Endothelial cell (in vitro differentiated cells): ENCODE results near the gene BMP7. TPM values are rescaled to one million over a fixed set of nuclear protein-coding genes. Genes with fewer than 3 reads are reported as not detected.

ENCODE experiments used
- DNase-seq: peaks from one replicate; pipeline ENCODE4 v3.0.0; 2021; ENCODE audit warnings: low spot score
- H3K27ac Mint-ChIP-seq: one replicate; pipeline ENCODE4 v1.8.0; 2021; ENCODE audit warnings: mixed read lengths, inconsistent platforms; ENCODE audit not compliant: unreplicated experiment
- H3K27me3 Mint-ChIP-seq: one replicate; pipeline ENCODE4 v1.8.0; 2021; ENCODE audit warnings: mild to moderate bottlenecking, moderate library complexity, mixed read lengths, inconsistent platforms; ENCODE audit not compliant: unreplicated experiment
- H3K36me3 Mint-ChIP-seq: one replicate; pipeline ENCODE4 v1.8.0; 2021; ENCODE audit warnings: mild to moderate bottlenecking, low read depth, mixed read lengths, inconsistent platforms; ENCODE audit not compliant: unreplicated experiment
- H3K4me1 Mint-ChIP-seq: one replicate; pipeline ENCODE4 v1.8.0; 2021; ENCODE audit warnings: mild to moderate bottlenecking, mixed read lengths, inconsistent platforms; ENCODE audit not compliant: unreplicated experiment
- H3K4me3 Mint-ChIP-seq: one replicate; pipeline ENCODE4 v1.8.0; 2021; ENCODE audit warnings: mild to moderate bottlenecking, mixed read lengths, inconsistent platforms; ENCODE audit not compliant: unreplicated experiment
- H3K9me3 Mint-ChIP-seq: one replicate; pipeline ENCODE4 v1.8.0; 2021; ENCODE audit warnings: mixed read lengths, inconsistent platforms; ENCODE audit not compliant: unreplicated experiment
- CTCF ChIP-seq: fragments of 200-600 bp; sonication (generic); IDR thresholded peaks from one replicate; pipeline ENCODE4 v1.5.0; 2021; ENCODE audit warnings: antibody characterized with exemption; ENCODE audit not compliant: unreplicated experiment
- total RNA-seq: library from RNA; stranded (reverse); fragmentation: NEBNext Ultra II Directional; extraction: Animal tissue kit (Norgen Biotek cat#: 25700); gene quantifications from one replicate; pipeline ENCODE4 v1.2.1, GENCODE V29; 2021; ENCODE audit not compliant: unreplicated experiment

The BMP7 gene
- total RNA-seq, 1 donor from 2014 or later, result 0.38 TPM

- H3K36me3 Mint-ChIP-seq, result no peaks in the 10 kb centered on the region
- H3K27me3 Mint-ChIP-seq, result peaks cover 2% of the 10 kb centered on the region
- H3K4me1 Mint-ChIP-seq, result no peaks in the 10 kb centered on the region
- H3K27ac Mint-ChIP-seq, result no peak overlapping the region
- TF ChIP-seq CTCF, result no peak
- H3K9me3 Mint-ChIP-seq, result no peaks in the 10 kb centered on the region
- DNase-seq, result no peak
- H3K4me3 Mint-ChIP-seq, result no peak overlapping the region
Measured at GRCh38 chr20:57137676-57138075, 128.8 kb downstream of the BMP7 start.

GRCh38 chr20:57136734-57137133, 129.7 kb downstream of the BMP7 start:
- DNase-seq, result no peak
- Mint-ChIP-seq H3K4me1 (no peaks in the 10 kb centered on the region), H3K27me3 (peaks cover 2% of the 10 kb centered on the region), H3K36me3 (no peaks in the 10 kb centered on the region), H3K9me3 (no peaks in the 10 kb centered on the region), H3K4me3 (no peak overlapping the region), H3K27ac (no peak overlapping the region)
- TF ChIP-seq CTCF, result no peak

GRCh38 chr20:57135875-57136274, 130.6 kb downstream of the BMP7 start:
- Mint-ChIP-seq H3K4me1 (no peaks in the 10 kb centered on the region), H3K36me3 (no peaks in the 10 kb centered on the region), H3K9me3 (no peaks in the 10 kb centered on the region), H3K4me3 (no peak overlapping the region), H3K27me3 (peaks cover 2% of the 10 kb centered on the region), H3K27ac (no peak overlapping the region)
- TF ChIP-seq CTCF, result no peak
- no peak for DNase-seq

GRCh38 chr20:57134804-57135203, 131.6 kb downstream of the BMP7 start:
- no peaks in the 10 kb centered on the region for H3K4me1 Mint-ChIP-seq
- no peak for DNase-seq
- H3K9me3 Mint-ChIP-seq, result no peaks in the 10 kb centered on the region
- H3K27me3 Mint-ChIP-seq, result no peaks in the 10 kb centered on the region
- no peaks in the 10 kb centered on the region for H3K36me3 Mint-ChIP-seq
- no peak overlapping the region for H3K4me3 Mint-ChIP-seq
- no peak for TF ChIP-seq CTCF
- no peak overlapping the region for H3K27ac Mint-ChIP-seq

- no peaks in the 10 kb centered on the region for H3K4me1 Mint-ChIP-seq
- H3K4me3 Mint-ChIP-seq, result no peak overlapping the region
- H3K9me3 Mint-ChIP-seq, result no peaks in the 10 kb centered on the region
- no peak for DNase-seq
- no peak overlapping the region for H3K27ac Mint-ChIP-seq
- no peak for TF ChIP-seq CTCF
- H3K27me3 Mint-ChIP-seq, result peaks cover 2% of the 10 kb centered on the region
- no peaks in the 10 kb centered on the region for H3K36me3 Mint-ChIP-seq
Measured at GRCh38 chr20:57133926-57134650, 132.4 kb downstream of the BMP7 start.
